HepG2 (cell line): Measurements from ENCODE around the gene CCDC85C. TPM values are rescaled to one million over a fixed set of nuclear protein-coding genes. Genes with fewer than 3 reads are reported as not detected.

ENCODE experiments used
- DNMT1 ChIP-seq: sonication (generic); formaldehyde crosslinking; IDR thresholded peaks from 2 replicates; pipeline ENCODE4 v1.5.1; 2020; ENCODE audit warnings: mild to moderate bottlenecking, missing genetic modification reagents
- IRF9 ChIP-seq: sonication (generic); formaldehyde crosslinking; IDR thresholded peaks from 2 replicates; pipeline ENCODE4 v1.8.0; 2022; ENCODE audit warnings: missing genetic modification reagents, mild to moderate bottlenecking, borderline replicate concordance
- KMT2B ChIP-seq: IDR thresholded peaks from 2 replicates; pipeline ENCODE4 v1.6.1; 2016; ENCODE audit warnings: missing genetic modification reagents, missing compliant biosample characterization
- MLXIP ChIP-seq: sonication (generic); formaldehyde crosslinking; IDR thresholded peaks from 2 replicates; pipeline ENCODE4 v1.9.0; 2021; ENCODE audit warnings: missing genetic modification reagents, borderline replicate concordance
- MYNN ChIP-seq: sonication (generic); formaldehyde crosslinking; IDR thresholded peaks from 2 replicates; pipeline ENCODE4 v1.4.0; 2020; ENCODE audit warnings: mild to moderate bottlenecking, low read depth, missing genetic modification reagents
- POLR2AphosphoS5 ChIP-seq: IDR thresholded peaks from 2 replicates; pipeline ENCODE4 v1.6.1; 2012; ENCODE audit warnings: low read depth, low read length
- SCMH1 ChIP-seq: sonication (generic); formaldehyde crosslinking; IDR thresholded peaks from 2 replicates; pipeline ENCODE4 v1.9.0; 2021; ENCODE audit warnings: missing genetic modification reagents, mild to moderate bottlenecking, borderline replicate concordance
- SOX13 ChIP-seq, 3 experiments: fragments of 450-650 bp in 1 of 3; sonication (generic) in 1 of 3; formaldehyde crosslinking in 1 of 3; IDR thresholded peaks in 2 of 3; conservative IDR thresholded peaks in 1 of 3; 2 replicates each; pipeline versions ENCODE4 v1.5.0 to v1.6.1; 2016 to 2020; ENCODE audit warnings: antibody characterized with exemption in 1 of 3, mild to moderate bottlenecking in 1 of 3, missing compliant biosample characterization in 1 of 3, missing genetic modification reagents in 1 of 3, moderate library complexity in 1 of 3
- ZBTB42 ChIP-seq: sonication (generic); formaldehyde crosslinking; IDR thresholded peaks from 2 replicates; pipeline ENCODE4 v1.5.0; 2020; ENCODE audit warnings: mild to moderate bottlenecking, missing genetic modification reagents
- ZGPAT ChIP-seq: IDR thresholded peaks from 2 replicates; pipeline ENCODE4 v1.6.1; 2016; ENCODE audit warnings: mild to moderate bottlenecking
- ZMAT3 ChIP-seq: sonication (generic); formaldehyde crosslinking; conservative IDR thresholded peaks from 2 replicates; pipeline ENCODE4 v1.7.0; 2021; ENCODE audit warnings: missing genetic modification reagents
- polyA plus RNA-seq, 8 experiments: library from polyadenylated mRNA; depleted of rRNA in 3 of 8; stranded (reverse) in 7 of 8; unstranded in 1 of 8; fragments of >200 nt; fragmentation: Illumina TruSeq in 4 of 8; extraction: Trizol in 4 of 8; gene quantifications; 2 replicates each; pipeline versions ENCODE4 v1.2.1 to v1.2.3, GENCODE V29; 2011 to 2016; ENCODE audit warnings: low read depth in 4 of 8, missing spikeins in 1 of 8, mixed read lengths in 1 of 8; ENCODE audit not compliant: insufficient read depth in 1 of 8
- total RNA-seq, 5 experiments: library from RNA; depleted of rRNA; stranded (reverse); fragments of >200 nt; fragmentation: Illumina TruSeq; extraction: Trizol; gene quantifications; 2 replicates each; pipeline ENCODE4 v1.2.3, GENCODE V29; 2016; ENCODE audit warnings: low read depth in 1 of 5
- TF ChIP-seq, protein P1 (sequence below): sonication (generic); formaldehyde crosslinking; IDR thresholded peaks from 2 replicates; pipeline ENCODE4 v1.9.0; 2021; ENCODE audit warnings: mild to moderate bottlenecking, missing genetic modification reagents
- TF ChIP-seq, protein P2 (sequence below), 2 experiments: sonication (generic) in 1 of 2; formaldehyde crosslinking in 1 of 2; IDR thresholded peaks; 2 replicates each; pipeline versions ENCODE4 v1.4.0 to v1.6.1; 2018 to 2020; ENCODE audit warnings: missing genetic modification reagents in 2 of 2, borderline replicate concordance in 1 of 2, low read depth in 1 of 2, mild to moderate bottlenecking in 1 of 2, missing biosample characterization in 1 of 2

CCDC85C gene
- total and polyA plus RNA-seq, 2 of the 13 experiments (the other 11 are each of a cell fraction or from before 2014, with no cell fraction given), result 18.8 to 43.8 TPM

- TF ChIP-seq ZGPAT (CRISPR knock-in tag), result peak; percentile 96
- TF ChIP-seq ZMAT3 (CRISPR knock-in tag), result peak; percentile 98
- TF ChIP-seq IRF9 (CRISPR knock-in tag), result peak; percentile 84; the same call in 1 of the 2 replicates
- TF ChIP-seq MYNN (CRISPR knock-in tag), result no peak
- TF ChIP-seq POLR2AphosphoS5, result no peak
- TF ChIP-seq DNMT1, result no peak
- TF ChIP-seq, protein P1, sequence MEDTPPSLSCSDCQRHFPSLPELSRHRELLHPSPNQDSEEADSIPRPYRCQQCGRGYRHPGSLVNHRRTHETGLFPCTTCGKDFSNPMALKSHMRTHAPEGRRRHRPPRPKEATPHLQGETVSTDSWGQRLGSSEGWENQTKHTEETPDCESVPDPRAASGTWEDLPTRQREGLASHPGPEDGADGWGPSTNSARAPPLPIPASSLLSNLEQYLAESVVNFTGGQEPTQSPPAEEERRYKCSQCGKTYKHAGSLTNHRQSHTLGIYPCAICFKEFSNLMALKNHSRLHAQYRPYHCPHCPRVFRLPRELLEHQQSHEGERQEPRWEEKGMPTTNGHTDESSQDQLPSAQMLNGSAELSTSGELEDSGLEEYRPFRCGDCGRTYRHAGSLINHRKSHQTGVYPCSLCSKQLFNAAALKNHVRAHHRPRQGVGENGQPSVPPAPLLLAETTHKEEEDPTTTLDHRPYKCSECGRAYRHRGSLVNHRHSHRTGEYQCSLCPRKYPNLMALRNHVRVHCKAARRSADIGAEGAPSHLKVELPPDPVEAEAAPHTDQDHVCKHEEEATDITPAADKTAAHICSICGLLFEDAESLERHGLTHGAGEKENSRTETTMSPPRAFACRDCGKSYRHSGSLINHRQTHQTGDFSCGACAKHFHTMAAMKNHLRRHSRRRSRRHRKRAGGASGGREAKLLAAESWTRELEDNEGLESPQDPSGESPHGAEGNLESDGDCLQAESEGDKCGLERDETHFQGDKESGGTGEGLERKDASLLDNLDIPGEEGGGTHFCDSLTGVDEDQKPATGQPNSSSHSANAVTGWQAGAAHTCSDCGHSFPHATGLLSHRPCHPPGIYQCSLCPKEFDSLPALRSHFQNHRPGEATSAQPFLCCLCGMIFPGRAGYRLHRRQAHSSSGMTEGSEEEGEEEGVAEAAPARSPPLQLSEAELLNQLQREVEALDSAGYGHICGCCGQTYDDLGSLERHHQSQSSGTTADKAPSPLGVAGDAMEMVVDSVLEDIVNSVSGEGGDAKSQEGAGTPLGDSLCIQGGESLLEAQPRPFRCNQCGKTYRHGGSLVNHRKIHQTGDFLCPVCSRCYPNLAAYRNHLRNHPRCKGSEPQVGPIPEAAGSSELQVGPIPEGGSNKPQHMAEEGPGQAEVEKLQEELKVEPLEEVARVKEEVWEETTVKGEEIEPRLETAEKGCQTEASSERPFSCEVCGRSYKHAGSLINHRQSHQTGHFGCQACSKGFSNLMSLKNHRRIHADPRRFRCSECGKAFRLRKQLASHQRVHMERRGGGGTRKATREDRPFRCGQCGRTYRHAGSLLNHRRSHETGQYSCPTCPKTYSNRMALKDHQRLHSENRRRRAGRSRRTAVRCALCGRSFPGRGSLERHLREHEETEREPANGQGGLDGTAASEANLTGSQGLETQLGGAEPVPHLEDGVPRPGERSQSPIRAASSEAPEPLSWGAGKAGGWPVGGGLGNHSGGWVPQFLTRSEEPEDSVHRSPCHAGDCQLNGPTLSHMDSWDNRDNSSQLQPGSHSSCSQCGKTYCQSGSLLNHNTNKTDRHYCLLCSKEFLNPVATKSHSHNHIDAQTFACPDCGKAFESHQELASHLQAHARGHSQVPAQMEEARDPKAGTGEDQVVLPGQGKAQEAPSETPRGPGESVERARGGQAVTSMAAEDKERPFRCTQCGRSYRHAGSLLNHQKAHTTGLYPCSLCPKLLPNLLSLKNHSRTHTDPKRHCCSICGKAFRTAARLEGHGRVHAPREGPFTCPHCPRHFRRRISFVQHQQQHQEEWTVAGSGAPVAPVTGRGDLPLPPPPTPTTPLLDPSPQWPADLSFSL, result no peak
- no peak; the same call in 1 of the 2 replicates for TF ChIP-seq KMT2B (CRISPR knock-in tag)
- TF ChIP-seq, protein P2, sequence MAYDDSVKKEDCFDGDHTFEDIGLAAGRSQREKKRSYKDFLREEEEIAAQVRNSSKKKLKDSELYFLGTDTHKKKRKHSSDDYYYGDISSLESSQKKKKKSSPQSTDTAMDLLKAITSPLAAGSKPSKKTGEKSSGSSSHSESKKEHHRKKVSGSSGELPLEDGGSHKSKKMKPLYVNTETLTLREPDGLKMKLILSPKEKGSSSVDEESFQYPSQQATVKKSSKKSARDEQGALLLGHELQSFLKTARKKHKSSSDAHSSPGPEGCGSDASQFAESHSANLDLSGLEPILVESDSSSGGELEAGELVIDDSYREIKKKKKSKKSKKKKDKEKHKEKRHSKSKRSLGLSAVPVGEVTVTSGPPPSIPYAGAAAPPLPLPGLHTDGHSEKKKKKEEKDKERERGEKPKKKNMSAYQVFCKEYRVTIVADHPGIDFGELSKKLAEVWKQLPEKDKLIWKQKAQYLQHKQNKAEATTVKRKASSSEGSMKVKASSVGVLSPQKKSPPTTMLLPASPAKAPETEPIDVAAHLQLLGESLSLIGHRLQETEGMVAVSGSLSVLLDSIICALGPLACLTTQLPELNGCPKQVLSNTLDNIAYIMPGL (CRISPR knock-in tag; IDR thresholded peaks at IDR 0.05; ENCODE audit: borderline replicate concordance in 1 of 2, low read depth in 1 of 2), result peak; percentile 72 to 87
- TF ChIP-seq SOX13 (IDR thresholded peaks at IDR 0.05), result no peak
- TF ChIP-seq SOX13 (CRISPR knock-in tag; conservative IDR thresholded peaks at IDR 0.05 in 1 of 2, IDR thresholded peaks at IDR 0.05 in 1 of 2), result peak in 1 of 2 experiments; percentile 92; a peak in 2 of 4 replicates
- TF ChIP-seq ZBTB42, result peak; percentile 90; the same call in 1 of the 2 replicates
- TF ChIP-seq MLXIP (CRISPR knock-in tag), result peak; percentile 98
- no peak for TF ChIP-seq SCMH1 (CRISPR knock-in tag)
Observed at GRCh38 chr14:99552572-99553216, 51.3 kb downstream of the CCDC85C start (continued).
